K562 (cell line): Measurements from ENCODE around the gene GRB2. TPM values are rescaled to one million over a fixed set of nuclear protein-coding genes. Genes with fewer than 3 reads are reported as not detected.

Experiments
- CREB5 ChIP-seq: fragments of 250-450 bp; sonication (Bioruptor Pico); IDR thresholded peaks from 2 replicates; pipeline ENCODE4 v1.5.0; 2020; ENCODE audit warnings: mild to moderate bottlenecking
- E2F3 ChIP-seq: fragments of 250-450 bp; sonication (Bioruptor Pico); IDR thresholded peaks from 2 replicates; pipeline ENCODE4 v1.4.0; 2020; ENCODE audit warnings: mild to moderate bottlenecking
- ESRRB ChIP-seq: fragments of 250-450 bp; sonication (Bioruptor Pico); IDR thresholded peaks from 2 replicates; pipeline ENCODE4 v1.5.0; 2020; ENCODE audit warnings: mild to moderate bottlenecking, moderate library complexity, borderline replicate concordance
- FOXP4 ChIP-seq: sonication (generic); formaldehyde crosslinking; IDR thresholded peaks from 2 replicates; pipeline ENCODE4 v1.8.0; 2022; ENCODE audit warnings: mild to moderate bottlenecking, missing genetic modification reagents, borderline replicate concordance
- HBP1 ChIP-seq: fragments of 450-650 bp; formaldehyde crosslinking; IDR thresholded peaks from 2 replicates; pipeline ENCODE4 v1.4.0; 2022; ENCODE audit warnings: missing genetic modification characterization
- KAT7 ChIP-seq: sonication (generic); formaldehyde crosslinking; IDR thresholded peaks from 2 replicates; pipeline ENCODE4 v1.8.0; 2022; ENCODE audit warnings: missing genetic modification reagents, mild to moderate bottlenecking, borderline replicate concordance
- MAFF ChIP-seq: IDR thresholded peaks from 2 replicates; pipeline ENCODE4 v1.6.1; 2012; ENCODE audit warnings: low read length, improper control_type of control experiment
- MCM2 ChIP-seq: fragments of 450-650 bp; IDR thresholded peaks from 2 replicates; pipeline ENCODE4 v1.6.1; 2017; ENCODE audit warnings: low read depth, mild to moderate bottlenecking
- MXD1 ChIP-seq: fragments of 250-450 bp; sonication (Bioruptor Pico); IDR thresholded peaks from 2 replicates; pipeline ENCODE4 v1.8.0; 2021; ENCODE audit warnings: borderline replicate concordance, mild to moderate bottlenecking, moderate library complexity; ENCODE audit not compliant: poor library complexity, severe bottlenecking
- NCOA4 ChIP-seq: fragments of 450-650 bp; IDR thresholded peaks from 2 replicates; pipeline ENCODE4 v1.6.1; 2018; ENCODE audit warnings: mild to moderate bottlenecking; ENCODE audit not compliant: partially characterized antibody
- NR1H2 ChIP-seq: sonication (generic); formaldehyde crosslinking; IDR thresholded peaks from 2 replicates; pipeline ENCODE4 v1.4.0; 2020; ENCODE audit warnings: mild to moderate bottlenecking, missing genetic modification reagents
- PATZ1 ChIP-seq: fragments of 250-450 bp; sonication (Bioruptor Pico); IDR thresholded peaks from 2 replicates; pipeline ENCODE4 v1.5.0; 2020; ENCODE audit warnings: mild to moderate bottlenecking, borderline replicate concordance
- PCBP2 ChIP-seq: fragments of 200-400 bp; formaldehyde crosslinking; IDR thresholded peaks from 2 replicates; pipeline ENCODE4 v1.6.1; 2018; ENCODE audit warnings: low read length, low read depth, mild to moderate bottlenecking, moderate library complexity; ENCODE audit not compliant: poor library complexity, severe bottlenecking
- PRMT5 ChIP-seq: sonication (generic); formaldehyde crosslinking; IDR thresholded peaks from 2 replicates; pipeline ENCODE4 v1.5.0; 2020; ENCODE audit warnings: missing genetic modification reagents
- RBM17 ChIP-seq: fragments of 200-400 bp; formaldehyde crosslinking; IDR thresholded peaks from 2 replicates; pipeline ENCODE4 v1.6.1; 2017; ENCODE audit warnings: low read depth, mild to moderate bottlenecking, low read length, borderline replicate concordance
- XRCC5 ChIP-seq: fragments of 200-400 bp; formaldehyde crosslinking; IDR thresholded peaks from 2 replicates; pipeline ENCODE4 v1.6.1; 2017; ENCODE audit warnings: low read depth, mild to moderate bottlenecking, low read length
- ZNF174 ChIP-seq: fragments of 250-450 bp; sonication (Bioruptor Pico); IDR thresholded peaks from 2 replicates; pipeline ENCODE4 v1.4.0; 2020; ENCODE audit warnings: mild to moderate bottlenecking
- ZNF3 ChIP-seq: fragments of 250-450 bp; sonication (Bioruptor Pico); IDR thresholded peaks from 2 replicates; pipeline ENCODE4 v1.5.0; 2021; ENCODE audit warnings: mild to moderate bottlenecking, moderate library complexity
- ZNF696 ChIP-seq: fragments of 250-450 bp; sonication (Bioruptor Pico); conservative IDR thresholded peaks from 2 replicates; pipeline ENCODE4 v1.4.0; 2020; ENCODE audit warnings: mild to moderate bottlenecking, moderate library complexity
- ZNF778 ChIP-seq: fragments of 450-650 bp; formaldehyde crosslinking; IDR thresholded peaks from 2 replicates; pipeline ENCODE4 v1.4.0; 2020; ENCODE audit warnings: mild to moderate bottlenecking, moderate library complexity
- polyA plus RNA-seq, 8 experiments: library from polyadenylated mRNA; depleted of rRNA in 4 of 8; stranded (reverse) in 5 of 8; unstranded in 3 of 8; fragments of >200 nt; fragmentation: Nextera tagmentation in 2 of 8; fragmentation: Illumina TruSeq in 1 of 8; extraction: Ambion mirVana in 2 of 8; extraction: Trizol in 1 of 8; gene quantifications; 2 replicates each; pipeline versions ENCODE4 v1.2.1 to v1.2.3, GENCODE V29; 2011 to 2014; ENCODE audit warnings: inconsistent platforms in 1 of 8, missing spikeins in 1 of 8
- total RNA-seq, 7 experiments: library from RNA; depleted of rRNA in 6 of 7; stranded (reverse); fragments of >200 nt in 6 of 7; fragmentation: Illumina TruSeq in 2 of 7; extraction: Trizol in 2 of 7; gene quantifications; 2 replicates each; pipeline versions ENCODE4 v1.2.1 to v1.2.3, GENCODE V29; 2011 to 2021; ENCODE audit warnings: low replicate concordance in 1 of 7

Gene GRB2
- total and polyA plus RNA-seq, 9 of the 15 experiments (the other 6 are each of a cell fraction or from before 2014, with no cell fraction given): 57.2 to 136 (median 84.8) TPM

GRCh38 chr17:75270218-75270965 is 135.1 kb downstream of the GRB2 start (continued):
- TF ChIP-seq FOXP4 (CRISPR knock-in tag): no peak
- no peak for TF ChIP-seq ESRRB (CRISPR knock-in tag)
- TF ChIP-seq MAFF: no peak
- TF ChIP-seq XRCC5: 0 out of 2 replicates have a peak, but pooled peaks have one; percentile 13
- no peak for TF ChIP-seq ZNF3
- no peak for TF ChIP-seq ZNF778 (CRISPR knock-in tag)
- no peak for TF ChIP-seq ZNF696
- no peak for TF ChIP-seq NCOA4
- no peak for TF ChIP-seq PCBP2
- TF ChIP-seq ZNF174: no peak
- TF ChIP-seq PATZ1 (CRISPR knock-in tag): no peak
- no peak for TF ChIP-seq CREB5 (CRISPR knock-in tag)
- TF ChIP-seq MXD1: no peak
- no peak for TF ChIP-seq RBM17
- TF ChIP-seq KAT7 (CRISPR knock-in tag): no peak
- no peak for TF ChIP-seq E2F3
- TF ChIP-seq HBP1 (CRISPR knock-in tag): no peak
- TF ChIP-seq NR1H2 (CRISPR knock-in tag): no peak
- TF ChIP-seq MCM2: no peak
- TF ChIP-seq PRMT5 (CRISPR knock-in tag): peak; percentile 51; the same call in 1 of the 2 replicates
